Hepatic stellate cell (primary cell): Measurements from ENCODE around the gene AMZ2.
"Not testable (repeated sequence)": the region's sequence is repeated elsewhere in the genome, so short reads cannot be mapped to it uniquely, and the experiment has no call there.

Experiments used
- DNase-seq: peaks from one replicate; pipeline ENCODE4 v3.0.0; 2011; ENCODE audit warnings: low spot score

The AMZ2 gene, protein sequence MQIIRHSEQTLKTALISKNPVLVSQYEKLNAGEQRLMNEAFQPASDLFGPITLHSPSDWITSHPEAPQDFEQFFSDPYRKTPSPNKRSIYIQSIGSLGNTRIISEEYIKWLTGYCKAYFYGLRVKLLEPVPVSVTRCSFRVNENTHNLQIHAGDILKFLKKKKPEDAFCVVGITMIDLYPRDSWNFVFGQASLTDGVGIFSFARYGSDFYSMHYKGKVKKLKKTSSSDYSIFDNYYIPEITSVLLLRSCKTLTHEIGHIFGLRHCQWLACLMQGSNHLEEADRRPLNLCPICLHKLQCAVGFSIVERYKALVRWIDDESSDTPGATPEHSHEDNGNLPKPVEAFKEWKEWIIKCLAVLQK

DNA sequence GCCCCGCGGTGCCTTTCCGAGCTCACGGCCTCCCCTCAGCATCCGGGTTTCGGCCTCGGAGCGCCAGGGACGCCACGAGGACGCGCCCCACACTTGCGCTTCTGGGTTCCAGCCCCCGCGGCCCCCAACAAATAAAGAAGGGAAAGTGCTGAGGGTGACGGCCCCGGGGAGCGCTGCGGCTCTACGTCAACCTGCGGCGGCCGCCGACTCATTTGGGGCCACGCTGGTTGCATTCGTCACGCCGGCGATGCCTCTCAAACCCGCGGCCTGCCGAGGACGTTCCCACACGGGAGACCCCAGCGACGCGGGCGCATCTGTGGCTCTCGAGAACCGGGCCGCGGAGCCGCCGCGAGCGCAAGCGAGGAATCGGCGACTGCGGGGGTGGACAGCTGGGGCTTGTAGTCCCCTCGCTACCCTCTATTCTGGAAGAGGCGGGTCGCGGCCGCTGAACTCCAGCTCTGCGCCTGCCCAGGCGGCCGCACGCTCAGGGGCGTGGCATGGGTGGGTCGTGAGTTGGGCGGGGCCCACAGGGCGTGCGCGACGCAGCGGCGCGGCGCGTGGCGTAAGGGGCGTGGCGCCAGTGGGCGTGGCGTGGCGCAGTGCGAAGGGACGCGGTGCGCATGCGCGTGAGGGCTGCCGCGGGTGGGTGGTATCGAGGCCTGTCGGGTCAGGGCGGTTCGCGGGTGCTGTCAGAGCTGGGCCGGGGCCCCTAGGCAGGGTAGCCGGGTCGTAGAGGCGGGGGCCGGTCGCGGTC lies at the start of gene AMZ2:
TSS of gene AMZ2 (plus strand) at position 599 of the 754 bp plus-strand sequence. CDS start 2,145 bp downstream, outside the sequence.
- DNase-seq, result peak; percentile 89

DNA sequence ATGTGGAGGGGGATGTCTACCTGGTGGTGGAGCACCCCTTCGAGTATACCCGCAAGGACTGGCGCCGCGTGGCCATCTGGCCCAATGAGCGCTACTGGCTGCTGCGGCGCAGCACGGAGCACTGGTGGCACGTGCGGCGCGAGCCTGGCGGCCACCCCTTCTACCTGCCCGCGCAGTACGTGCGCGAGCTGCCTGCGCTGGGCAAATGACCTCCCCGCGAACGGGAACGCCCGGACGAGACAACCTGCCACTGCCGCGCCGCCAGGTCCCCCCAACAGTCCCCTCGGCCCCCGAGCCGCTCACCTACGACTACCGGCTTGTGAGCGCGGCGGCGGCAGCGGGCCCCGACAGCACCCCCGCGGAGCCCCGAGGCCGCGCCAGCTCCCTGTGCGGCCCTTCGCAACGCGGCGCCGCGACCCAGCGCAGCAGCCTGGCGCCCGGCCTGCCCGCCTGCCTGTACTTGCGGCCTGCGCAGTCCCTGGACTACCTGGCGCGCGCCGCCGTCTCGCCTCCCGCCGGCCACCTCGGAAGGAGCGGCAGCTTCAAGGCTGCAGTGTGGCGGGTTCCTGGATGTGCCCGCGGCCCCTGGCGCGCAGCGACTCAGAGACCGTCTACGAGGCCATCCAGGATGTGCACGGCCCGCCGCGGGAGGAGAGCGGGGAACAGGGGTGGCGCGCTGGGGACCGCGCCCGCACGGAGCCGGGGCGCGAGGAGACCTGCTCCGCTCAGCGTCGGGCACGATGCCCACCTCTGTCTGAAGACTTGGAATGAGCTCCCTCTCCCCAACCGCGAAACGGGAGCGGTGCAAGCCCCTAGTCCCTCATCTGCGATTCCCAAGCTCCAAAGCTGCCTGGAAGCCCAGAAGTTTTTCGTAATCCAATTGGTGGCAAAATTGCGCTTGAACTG lies 48.7 kb upstream of the AMZ2 start:
- no peak for DNase-seq

DNA sequence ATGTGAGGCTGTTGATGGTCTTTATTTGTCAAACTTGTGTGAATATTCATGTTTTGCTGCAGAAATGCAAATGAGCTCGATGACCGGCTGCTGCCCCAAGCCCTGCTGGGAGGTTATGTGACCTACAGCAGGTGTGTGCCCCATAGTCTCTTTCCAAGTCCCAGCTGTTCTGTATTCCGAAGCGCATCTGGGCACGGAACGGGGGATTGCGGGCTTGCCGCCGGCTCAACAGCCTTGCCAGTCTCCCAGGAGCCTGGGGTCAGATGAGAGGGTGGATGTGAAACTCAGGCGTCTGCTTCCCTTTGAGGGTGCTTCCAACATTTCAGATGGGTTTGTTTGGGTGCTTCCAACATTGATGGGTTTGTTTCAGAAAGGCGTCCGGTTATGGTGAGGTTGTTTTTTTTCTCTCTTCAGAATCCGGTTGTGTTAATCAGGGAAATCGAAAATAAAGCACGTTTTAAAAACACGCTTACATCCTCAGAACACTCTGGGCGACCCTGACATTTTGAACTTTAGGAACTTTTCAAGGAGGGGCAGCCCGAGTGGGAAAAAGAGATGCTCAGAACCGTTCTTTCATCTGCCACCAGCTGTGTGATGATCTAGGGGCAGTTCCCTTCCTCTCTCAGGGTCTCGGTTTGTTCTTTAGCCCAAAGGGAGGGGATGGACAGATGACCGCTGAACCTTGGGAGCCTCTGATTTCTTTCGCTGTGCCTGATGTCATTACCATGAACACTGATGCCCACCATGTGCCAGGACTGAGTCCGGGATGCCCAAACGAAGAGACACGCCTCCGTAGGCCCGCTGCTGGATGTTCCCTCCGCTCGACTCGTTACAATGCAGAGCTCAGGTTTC lies 47.8 kb upstream of the AMZ2 start:
- no peak for DNase-seq

DNA sequence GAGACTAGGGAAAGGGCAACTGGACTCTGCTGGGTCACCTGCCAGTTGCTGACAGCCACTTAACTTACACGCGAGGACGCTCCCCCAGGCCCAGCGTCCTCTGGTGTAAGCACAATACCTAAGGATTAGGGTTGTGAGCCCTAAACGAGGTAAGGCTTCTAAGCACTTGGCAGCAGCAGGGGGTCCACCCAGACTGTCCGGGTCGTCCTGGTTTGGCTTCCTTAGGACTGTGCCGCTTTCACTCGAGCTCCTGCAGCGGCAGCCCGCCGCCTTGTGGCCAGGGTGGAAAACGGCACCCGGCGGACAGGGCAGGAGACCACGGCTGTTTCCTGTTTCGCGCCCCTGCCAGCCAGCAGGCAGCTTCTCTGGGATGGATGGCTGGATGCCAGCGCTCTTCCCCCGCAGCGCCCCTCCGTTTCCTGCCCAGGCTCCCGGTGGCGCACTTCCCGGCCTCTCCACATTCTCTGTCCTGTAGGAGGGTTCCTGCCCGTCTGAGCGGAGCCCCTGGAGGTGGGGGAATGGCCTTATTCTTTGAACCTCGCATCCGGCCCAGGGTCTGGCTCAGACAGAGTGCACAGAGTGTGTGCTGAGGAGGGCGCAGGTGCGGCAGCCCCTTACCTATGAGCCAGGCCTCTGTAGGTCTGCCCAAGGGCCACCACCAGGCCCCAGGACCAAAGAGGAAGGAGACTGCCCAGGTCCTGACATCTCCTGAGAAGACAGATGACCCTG lies 47.0 kb upstream of the AMZ2 start:
- peak; percentile 72 for DNase-seq

DNA sequence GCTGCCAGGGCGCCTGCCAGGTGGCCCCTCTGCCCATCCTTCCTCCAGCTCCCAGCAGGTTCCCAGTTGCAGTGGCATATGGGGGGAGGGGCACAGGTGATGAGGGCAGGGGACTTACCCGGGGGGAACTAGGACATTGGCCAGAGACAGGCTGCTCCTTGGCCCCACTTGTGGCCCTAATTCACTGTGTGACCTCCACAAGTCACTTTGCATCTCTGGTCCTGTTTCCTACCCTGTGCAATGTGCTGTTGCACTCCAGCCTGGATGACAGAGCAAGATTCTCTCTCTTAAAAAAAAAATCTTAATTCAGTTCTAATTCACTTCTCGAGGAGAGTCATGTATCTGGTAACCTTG lies 46.4 kb upstream of the AMZ2 start:
- DNase-seq, result not testable (repeated sequence)

DNA sequence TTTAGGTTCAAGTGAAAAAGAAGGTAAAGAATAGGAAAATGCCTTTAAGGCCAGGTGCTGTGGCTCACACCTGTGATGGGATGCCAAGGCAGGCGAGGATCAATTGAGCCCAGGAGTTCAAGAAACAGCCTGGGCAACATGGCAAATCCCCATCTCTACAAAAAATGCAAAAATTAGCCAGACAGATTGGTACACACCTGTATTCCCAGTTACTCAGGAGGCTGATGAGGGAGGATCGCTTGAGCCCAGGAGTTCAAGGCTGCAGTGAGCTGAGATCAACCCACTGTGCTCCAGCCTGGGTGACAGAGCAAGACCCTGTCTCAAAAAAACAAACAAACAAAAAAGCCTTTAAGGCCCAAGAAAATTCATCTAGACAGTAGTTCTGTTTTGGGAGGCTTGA lies 45.5 kb upstream of the AMZ2 start:
- not testable (repeated sequence) for DNase-seq

DNA sequence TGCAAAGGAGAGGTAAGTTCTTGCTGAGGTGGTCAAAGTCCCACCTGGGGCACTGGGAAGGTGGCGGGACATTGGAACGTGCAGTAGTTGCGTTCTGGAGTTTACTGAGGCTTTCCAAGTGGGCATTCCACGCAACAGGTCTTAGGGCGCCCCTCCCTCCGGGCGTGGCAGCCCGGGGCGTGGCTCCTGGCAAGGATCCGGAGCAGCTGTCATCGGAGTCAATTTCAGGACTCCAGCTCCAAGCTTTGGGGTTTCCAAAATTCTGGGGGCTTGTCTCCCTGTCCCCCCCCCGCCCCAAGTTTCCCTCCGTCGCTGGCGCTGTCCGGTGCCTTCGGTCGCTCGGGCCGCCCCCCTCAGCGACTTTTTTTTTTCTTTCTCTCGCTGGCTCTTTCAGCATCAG lies 43.1 kb upstream of the AMZ2 start:
- no peak for DNase-seq

DNA sequence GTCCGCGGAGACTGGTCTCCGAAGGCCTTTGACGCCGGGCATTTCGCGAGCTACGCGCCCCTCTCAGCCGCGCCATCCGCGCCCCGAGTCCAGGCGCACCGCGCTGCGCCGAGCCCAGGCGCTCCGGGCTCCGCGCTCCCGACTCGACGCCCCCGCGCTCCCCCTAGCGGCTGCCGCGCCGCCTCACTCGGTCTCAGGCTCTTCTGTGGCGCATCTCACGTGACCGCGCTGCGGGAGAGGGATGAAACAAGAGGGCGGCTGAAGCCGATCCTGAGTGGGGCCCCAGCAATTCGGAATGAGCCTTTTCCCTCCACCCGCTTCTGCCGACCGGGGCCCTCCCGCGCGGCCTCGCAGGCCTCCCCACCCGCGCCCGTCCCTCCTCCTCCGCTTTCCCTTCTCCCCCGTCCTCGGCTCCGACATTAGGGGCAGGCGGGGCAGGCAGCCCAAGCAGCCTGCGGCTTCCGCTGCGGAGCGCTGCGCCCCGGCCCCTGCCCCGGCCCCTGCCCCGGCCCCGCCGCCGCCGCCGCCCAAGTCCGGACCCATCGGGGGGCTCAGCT lies 42.5 kb upstream of the AMZ2 start:
- peak; percentile 90 for DNase-seq

DNA sequence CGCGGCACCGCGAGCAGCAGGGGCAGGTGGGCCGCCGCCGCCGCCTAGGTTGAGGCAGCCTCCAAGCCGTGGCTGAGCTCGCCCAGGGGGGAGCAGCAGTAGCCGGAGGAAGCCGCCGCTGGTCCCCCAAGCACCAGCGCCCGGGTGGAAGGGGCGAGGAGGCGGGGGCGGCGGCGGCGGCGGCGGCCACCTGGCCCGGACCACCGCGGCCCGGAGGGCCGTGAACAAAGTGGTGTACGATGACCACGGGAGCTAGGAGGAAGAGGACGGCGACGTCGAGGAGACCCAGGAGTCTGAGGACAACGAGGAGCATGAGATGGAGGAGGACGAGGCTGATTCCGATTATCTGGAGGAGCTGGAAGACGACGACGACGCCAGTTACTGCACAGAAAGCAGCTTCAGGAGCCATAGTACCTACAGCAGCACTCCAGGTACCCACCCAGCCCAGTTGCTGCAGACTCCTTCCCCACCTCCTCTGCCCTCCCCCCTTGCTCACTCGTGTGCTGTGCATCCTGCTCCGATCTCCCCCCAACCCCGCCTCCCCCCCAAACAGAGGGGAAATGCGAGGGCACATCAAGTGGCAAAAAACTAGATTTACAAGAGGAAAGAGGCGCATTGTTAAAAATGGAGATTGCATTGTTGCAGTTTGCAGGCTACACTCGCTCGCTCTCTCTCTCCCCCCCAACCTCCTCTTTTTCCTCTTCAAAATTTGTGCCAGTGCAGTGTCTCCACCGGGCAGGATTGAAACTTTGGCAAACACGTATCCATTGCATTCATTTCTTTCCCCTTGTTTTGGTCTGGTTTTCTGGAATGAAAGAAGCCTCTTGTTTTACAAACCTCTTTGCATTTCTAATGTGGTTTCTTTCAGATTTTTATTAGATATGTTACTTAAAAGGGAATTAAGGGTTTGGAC lies 41.8 kb upstream of the AMZ2 start:
- DNase-seq, result peak; percentile 50

DNA sequence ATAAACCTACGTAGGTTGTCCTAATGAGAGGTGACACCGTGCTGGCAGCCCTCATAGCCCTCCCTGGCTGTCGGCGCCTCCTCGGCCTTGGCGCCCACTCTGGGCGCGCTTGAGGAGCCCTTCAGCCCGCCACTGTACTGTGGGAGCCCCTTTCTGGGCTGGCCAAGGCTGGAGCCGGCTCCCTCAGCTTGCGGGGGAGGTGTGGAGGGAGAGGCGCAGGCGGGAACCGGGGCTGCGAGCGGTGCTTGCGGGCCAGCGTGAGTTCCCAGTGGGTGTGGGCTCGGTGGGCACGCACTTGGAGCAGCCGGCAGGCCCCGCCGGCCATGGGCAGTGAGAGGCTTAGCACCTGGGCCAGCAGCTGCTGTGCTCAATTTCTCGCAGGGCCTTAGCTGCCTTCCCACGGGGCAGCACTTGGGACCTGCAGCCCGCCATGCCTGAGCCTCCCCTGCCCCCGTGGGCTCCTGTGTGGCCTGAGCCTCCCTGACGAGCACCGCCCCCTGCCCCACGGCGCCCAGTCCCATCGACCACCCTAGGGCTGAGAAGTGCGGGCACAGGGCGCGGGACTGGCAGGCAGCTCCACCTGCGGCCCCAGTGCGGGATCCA lies 40.1 kb upstream of the AMZ2 start:
- no peak for DNase-seq

DNA sequence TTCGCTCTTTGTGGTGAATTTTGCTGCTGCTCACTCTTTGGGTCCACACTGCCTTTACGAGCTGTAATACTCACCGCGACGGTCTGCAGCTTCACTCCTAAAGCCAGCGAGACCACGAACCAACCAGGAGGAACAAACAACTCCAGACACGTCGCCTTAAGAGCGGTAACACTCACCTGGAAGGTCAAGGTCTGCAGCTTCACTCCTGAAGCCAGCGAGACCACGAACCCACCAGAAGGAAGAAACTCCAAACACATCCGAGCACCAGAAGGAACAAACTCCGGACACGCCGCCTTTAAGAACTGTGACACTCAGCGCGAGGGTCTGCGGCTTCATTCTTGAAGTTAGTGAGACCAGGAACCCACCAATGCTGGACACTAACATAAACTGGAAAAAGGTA lies 39.2 kb upstream of the AMZ2 start:
- not testable (repeated sequence) for DNase-seq

DNA sequence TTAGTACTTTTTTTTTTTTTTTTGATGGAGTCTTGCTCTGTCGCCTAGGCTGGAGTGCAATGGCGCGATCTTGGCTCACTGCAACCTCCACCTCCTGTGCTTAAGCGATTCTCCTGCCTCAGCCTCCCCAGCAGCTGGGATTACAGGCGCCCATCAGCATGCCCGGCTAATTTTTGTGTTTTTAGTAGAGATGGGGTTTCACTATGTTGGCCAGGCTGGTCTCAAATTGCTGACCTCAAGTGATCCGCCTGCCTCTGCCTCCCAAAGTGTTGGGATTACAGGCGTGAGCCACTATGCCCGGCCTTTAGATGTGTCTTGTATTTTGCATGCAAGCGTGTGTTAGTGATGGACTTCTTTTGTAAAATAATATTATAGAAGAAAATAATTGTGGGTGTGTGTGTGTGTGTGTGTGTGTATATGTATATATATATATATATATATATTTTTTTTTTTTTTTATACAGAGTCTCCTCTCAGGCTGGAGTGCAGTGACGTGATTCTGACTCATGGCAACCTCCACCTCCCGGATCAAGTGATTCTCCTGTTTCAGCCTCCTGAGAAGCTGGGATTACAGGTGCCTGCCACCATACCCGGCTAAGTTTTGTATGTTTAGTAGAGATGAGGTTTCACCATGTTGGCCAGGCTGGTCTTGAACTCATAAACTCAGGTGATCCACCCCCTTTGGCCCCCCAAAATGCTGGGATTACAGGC lies 38.5 kb upstream of the AMZ2 start:
- DNase-seq, result not testable (repeated sequence)

DNA sequence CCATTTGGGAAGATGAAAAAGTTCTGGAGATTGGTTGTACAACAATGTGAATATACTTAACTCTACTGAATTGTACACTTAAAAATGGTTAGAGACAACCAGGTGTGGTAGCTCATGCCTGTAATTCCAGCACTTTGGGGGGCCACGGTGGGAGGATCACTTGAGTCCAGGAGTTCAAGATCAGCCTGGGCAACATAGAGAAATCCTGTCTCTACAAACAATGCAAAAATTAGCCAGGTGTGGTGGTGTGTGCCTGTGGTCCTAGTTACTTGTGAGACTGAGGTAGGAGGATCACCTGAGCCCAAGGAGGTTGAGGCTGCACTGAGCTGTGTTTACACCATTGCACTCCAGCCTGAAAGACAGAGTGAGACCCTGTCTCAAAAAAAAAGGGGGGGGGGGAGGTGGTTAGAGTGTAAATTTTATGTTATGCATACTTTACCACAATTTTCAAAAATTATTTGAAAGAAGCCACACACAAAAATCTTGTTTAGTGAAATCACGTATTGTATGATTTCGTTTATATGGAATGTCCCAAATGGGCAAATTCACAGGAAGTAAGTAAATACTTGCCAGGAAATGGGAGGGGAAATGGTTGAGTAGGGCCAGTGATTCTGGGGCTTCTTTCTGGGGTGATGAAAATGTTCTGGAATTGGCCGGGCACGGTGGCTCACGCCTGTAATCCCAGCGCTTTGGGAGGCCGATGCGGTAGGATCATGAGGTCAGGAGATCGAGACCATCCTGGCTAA lies 37.1 kb upstream of the AMZ2 start:
- DNase-seq, result no peak

DNA sequence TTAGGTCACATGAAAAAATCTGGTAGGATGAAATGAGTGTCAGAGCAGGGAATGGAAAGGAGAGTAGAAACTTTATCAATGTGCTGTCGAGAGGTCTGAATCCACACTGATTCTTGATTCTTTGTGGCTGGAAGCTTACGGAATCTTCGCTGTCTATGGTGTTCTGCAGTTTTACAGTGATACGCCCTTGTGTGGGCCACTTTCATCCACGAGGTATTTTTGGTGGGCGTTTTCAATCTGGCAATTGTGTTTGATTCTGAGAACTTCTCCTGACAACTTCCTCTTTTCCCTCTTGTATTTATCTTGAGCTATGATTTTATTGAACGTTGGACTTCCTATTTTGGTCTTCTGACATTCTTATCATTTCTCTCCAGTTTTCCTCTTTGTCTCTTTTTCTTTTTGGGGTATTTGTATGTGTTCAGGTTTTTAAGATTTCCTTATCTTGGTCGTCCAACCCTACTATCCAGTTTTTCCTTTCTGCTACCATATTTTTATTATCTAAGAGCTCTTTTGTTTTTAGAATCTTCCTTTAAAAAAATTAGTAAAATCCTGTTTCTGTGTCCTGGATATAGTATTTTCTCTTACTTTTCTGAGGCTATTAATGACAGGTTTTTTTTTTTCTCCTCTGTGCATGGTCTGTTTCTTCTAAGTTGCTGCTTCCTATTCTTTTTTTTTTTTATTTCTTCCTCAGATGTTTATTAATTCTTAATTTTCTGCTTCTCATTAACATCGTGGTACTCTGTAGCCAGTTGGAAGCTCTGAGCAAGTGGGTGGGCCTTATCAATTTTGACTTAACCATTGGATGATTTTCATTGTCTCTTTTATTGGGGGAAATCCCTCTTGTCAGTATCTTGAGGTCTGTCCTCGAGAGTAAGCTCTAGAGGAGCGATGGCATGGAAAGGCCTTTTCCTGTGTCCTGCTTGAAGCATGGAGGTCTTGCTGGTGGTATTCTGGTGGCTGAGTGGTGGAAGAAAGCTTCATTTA lies 34.1 kb upstream of the AMZ2 start:
- not testable (repeated sequence) for DNase-seq

DNA sequence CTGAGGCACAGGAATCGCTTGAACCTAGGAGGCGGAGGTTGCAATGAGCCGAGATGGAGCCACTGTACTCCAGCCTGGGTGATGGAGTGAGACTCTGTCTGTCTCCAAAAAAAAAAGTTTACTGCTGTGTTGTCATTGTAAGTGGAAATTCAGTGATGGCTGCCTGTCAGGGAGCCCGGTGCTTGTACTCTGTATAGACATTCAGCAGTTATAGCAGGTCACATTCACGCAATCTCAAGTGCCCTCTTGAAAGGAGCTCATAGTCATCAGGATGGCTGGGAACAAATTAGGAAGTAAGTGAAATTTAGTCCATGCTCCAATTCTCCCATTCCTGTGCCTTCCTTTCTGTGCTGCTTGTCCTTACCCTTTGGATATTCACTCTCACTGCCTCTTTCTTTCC lies 32.4 kb upstream of the AMZ2 start:
- DNase-seq, result not testable (repeated sequence)

DNA sequence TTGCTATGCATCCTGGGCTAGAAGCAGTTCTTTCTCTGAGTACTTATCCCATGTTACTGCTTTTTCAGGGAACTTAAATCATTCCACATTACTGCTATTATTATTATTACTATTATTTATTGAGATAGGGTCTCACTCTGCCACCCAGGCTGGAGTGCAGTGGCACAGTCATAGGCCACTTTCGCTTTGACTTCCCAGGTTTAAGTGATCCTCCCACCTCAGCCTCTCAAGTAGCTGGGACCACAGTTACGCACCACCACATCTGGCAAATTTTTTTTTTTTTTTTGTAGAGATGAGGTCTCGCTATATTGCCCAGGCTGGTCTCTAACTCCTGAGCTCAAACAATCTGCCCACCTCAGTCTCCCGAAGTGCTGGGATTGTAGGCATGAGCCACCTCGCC lies 28.4 kb upstream of the AMZ2 start:
- DNase-seq, result not testable (repeated sequence)
